ENCODE data around the gene UNK. TPM values are rescaled to one million over a fixed set of nuclear protein-coding genes. Genes with fewer than 3 reads are reported as not detected.

The UNK gene
- total RNA-seq, 2 donors from 2014 or later = 18.4 to 59.7 TPM

DNA sequence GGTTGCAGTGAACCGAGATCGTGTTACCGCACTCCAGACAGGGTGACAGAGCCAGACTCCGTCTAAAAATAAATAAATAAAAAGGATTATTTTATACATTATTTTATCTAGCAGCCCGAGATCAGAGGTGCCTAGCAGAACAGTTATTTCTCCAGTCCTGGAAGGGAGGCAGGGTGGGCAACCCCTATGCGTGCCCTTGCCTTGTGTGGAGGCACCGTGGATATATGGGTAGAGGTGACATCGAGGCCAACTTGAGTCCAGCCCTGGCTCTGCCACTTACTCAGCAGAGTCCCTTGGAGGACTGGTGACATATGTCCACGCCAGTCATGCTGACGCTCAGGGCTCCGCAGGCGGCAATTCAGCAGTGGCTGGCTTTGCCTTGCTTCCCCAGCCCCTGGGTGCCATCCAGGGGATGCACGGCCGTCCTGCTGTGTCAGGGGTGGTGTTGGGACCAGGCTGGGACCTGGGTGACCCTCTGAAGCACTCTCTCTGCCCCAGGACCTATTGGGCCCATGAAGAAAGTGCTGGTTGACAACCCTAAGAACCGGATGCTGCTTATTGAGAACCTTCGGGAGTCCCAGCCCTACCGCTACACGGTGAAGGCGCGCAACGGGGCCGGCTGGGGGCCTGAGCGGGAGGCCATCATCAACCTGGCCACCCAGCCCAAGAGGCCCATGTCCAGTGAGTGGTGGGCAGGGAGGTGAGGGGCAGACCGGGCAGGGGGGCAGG, 32.8 kb upstream of the UNK start:
- intact Hi-C loops (cut with DNase I) = no loop called here
- peaks cover 21% of the 10 kb centered on the region for H3K4me1 ChIP-seq
- no peak for ATAC-seq
- H3K4me3 ChIP-seq = no peak overlapping the region
- DNase-seq = no peak
- WGBS, 2 donors = 82 to 87% methylated on average over 12 to 24 of the region's 24 CpGs
- no peak overlapping the region for H3K27ac ChIP-seq
- no peaks in the 10 kb centered on the region for H3K36me3 ChIP-seq (replicated peaks in 1 of 2; ENCODE audit: insufficient read depth in 1 of 2, low read depth in 2 of 2)
- H3K9me3 ChIP-seq = no peaks in the 10 kb centered on the region
- H3K27me3 ChIP-seq = no peaks in the 10 kb centered on the region
- TF ChIP-seq, protein P1, sequence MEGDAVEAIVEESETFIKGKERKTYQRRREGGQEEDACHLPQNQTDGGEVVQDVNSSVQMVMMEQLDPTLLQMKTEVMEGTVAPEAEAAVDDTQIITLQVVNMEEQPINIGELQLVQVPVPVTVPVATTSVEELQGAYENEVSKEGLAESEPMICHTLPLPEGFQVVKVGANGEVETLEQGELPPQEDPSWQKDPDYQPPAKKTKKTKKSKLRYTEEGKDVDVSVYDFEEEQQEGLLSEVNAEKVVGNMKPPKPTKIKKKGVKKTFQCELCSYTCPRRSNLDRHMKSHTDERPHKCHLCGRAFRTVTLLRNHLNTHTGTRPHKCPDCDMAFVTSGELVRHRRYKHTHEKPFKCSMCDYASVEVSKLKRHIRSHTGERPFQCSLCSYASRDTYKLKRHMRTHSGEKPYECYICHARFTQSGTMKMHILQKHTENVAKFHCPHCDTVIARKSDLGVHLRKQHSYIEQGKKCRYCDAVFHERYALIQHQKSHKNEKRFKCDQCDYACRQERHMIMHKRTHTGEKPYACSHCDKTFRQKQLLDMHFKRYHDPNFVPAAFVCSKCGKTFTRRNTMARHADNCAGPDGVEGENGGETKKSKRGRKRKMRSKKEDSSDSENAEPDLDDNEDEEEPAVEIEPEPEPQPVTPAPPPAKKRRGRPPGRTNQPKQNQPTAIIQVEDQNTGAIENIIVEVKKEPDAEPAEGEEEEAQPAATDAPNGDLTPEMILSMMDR (IDR thresholded peaks at IDR 0.05) = no peak
- TF ChIP-seq POLR2A (IDR thresholded peaks at IDR 0.05) = no peak

DNA sequence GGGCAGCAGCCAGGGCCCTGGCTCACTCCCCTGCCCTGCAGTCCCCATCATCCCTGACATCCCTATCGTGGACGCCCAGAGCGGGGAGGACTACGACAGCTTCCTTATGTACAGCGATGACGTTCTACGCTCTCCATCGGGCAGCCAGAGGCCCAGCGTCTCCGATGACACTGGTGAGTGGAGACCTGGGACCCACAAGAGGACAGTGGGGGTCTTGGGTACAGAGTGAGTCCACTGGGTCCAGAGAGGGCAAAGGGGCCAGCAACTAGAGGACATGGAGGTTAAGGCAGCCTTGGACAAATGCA, 32.2 kb upstream of the UNK start:
- Histone ChIP-seq H3K4me1 (peaks cover 21% of the 10 kb centered on the region), H3K36me3 (replicated peaks in 1 of 2; ENCODE audit: insufficient read depth in 1 of 2, low read depth in 2 of 2) (no peaks in the 10 kb centered on the region), H3K27ac (no peak overlapping the region), H3K27me3 (no peaks in the 10 kb centered on the region), H3K9me3 (no peaks in the 10 kb centered on the region), H3K4me3 (no peak overlapping the region)
- ATAC-seq (no peak), DNase-seq (no peak)
- intact Hi-C loops (cut with DNase I) = no loop called here
- TF ChIP-seq, protein P1 (IDR thresholded peaks at IDR 0.05) = no peak
- TF ChIP-seq POLR2A (IDR thresholded peaks at IDR 0.05) = no peak
- 87 to 95% methylated on average over 10 of the region's 10 CpGs for WGBS, 2 donors

DNA sequence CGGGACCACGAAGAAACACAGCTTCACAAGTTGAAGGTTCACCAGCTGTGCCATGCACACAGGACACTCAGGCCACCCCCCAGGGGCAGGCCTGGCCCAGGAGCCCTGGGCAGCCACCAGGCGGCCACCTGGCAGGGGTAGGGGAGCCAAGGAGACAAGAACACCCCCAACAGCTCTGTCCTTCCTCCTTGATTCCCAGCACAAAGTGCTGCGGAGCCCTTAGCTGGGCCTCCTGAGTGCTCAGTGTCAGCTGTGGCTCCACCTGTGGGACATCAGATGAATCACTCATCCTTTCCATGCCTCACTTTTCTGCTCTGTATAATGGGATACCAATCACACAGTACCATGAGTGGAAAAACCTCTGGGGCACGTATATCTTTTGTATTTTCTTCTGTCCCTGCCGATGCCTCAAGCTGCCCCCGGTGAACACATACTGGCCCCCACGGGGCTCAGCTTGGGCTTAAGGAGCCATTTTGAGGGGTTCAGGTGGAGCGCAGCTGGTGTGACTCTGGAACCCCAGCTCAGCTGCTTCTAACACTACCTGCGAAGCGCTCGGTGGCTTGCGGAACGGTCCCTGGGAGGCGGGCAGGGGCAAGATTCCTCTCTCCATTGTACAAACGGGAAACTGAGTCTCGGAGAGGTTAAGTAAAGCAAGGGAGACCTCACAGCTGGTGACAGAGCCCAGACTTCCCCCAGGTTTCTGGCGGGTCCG, 31.6 kb upstream of the UNK start:
- intact Hi-C loops (cut with DNase I) = no loop called here
- no peak for ATAC-seq
- WGBS, 2 donors = 58 to 67% methylated on average over 2 to 19 of the region's 19 CpGs

DNA sequence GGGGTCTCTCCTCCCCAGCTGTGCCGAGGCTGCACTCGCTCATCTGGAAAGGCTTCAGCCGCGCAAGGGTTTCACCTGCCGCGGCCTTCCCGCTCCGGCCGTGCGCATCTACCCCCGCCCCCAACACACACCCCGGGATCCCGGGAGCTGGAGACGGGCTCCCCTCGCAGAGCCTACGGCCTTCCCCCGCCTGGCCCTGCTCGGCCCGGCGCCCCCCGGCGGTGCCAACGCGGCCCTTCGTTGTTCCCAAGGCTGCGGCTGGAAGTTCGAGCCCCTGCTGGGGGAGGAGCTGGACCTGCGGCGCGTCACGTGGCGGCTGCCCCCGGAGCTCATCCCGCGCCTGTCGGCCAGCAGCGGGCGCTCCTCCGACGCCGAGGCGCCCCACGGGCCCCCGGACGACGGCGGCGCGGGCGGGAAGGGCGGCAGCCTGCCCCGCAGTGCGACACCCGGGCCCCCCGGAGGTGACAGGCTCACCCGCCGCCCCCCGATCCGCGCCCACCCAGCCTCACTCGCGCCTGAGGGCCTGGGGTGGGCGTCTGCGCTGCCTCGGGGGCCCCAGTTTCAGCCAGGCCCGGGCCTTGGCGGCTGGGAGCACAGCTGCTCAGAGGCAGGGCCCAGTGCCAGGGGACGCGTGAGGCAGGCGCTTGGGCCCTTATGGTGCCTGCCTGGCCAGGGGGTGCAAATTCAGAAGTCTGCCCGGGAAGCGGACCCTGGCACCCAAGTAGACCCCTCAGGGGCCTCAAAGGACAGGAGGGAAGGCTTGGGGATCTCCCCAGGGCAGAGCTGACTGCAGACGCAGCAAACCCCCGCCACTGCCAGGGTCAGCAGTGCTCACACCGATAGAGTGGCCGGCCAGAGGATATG, 30.9 kb upstream of the UNK start:
- WGBS, 2 donors = 10 to 83% methylated on average over 4 to 50 of the region's 76 CpGs
- Histone ChIP-seq H3K4me1 (peaks cover 21% of the 10 kb centered on the region), H3K4me3 (no peak overlapping the region), H3K27me3 (no peaks in the 10 kb centered on the region), H3K9me3 (no peaks in the 10 kb centered on the region), H3K27ac (peak overlapping the region in 3 of 4 donors; percentile 46 to 66 (median 54)), H3K36me3 (replicated peaks in 1 of 2; ENCODE audit: insufficient read depth in 1 of 2, low read depth in 2 of 2) (no peaks in the 10 kb centered on the region)
- intact Hi-C loops (cut with DNase I) = no loop called here
- peak; percentile 65 to 77 (median 70) for DNase-seq
- ATAC-seq = peak; percentile 74
- TF ChIP-seq, protein P1 (IDR thresholded peaks at IDR 0.05) = peak; percentile 24 to 74 (median 51)
- TF ChIP-seq POLR2A (IDR thresholded peaks at IDR 0.05) = no peak

More for the DNA sequence above, 31.6 kb upstream of the UNK start:
- no peak for DNase-seq
- Histone ChIP-seq H3K36me3 (replicated peaks in 1 of 2; ENCODE audit: insufficient read depth in 1 of 2, low read depth in 2 of 2) (no peaks in the 10 kb centered on the region), H3K4me3 (no peak overlapping the region), H3K9me3 (no peaks in the 10 kb centered on the region), H3K4me1 (peaks cover 21% of the 10 kb centered on the region), H3K27me3 (no peaks in the 10 kb centered on the region), H3K27ac (no peak overlapping the region)
- TF ChIP-seq POLR2A (IDR thresholded peaks at IDR 0.05) = no peak
- TF ChIP-seq, protein P1 (IDR thresholded peaks at IDR 0.05) = no peak
